ENCODE measurements around the gene DDC. TPM values are rescaled to one million over a fixed set of nuclear protein-coding genes. Genes with fewer than 3 reads are reported as not detected.

DDC gene
- total and polyA plus RNA-seq, 2 donors (not counting 1 experiment from before 2014, with no cell fraction given): not detected

- H3K9ac ChIP-seq (ENCODE audit: low read length): no peak overlapping the region
- no peaks in the 10 kb centered on the region for H4K20me1 ChIP-seq (ENCODE audit: control insufficient read depth, insufficient read depth, low read length, poor library complexity, severe bottlenecking)
- H3K27ac ChIP-seq (ENCODE audit: low read length in 2 of 2): no peak overlapping the region
- 88% methylated on average over 13 of the region's 13 CpGs for WGBS (ENCODE audit: insufficient coverage)
- DNase-seq (no peak), ATAC-seq (ENCODE audit: low read depth) (no peak)
- H3K27ac Mint-ChIP-seq: no peak overlapping the region
- no peaks in the 10 kb centered on the region for H3K4me1 ChIP-seq (ENCODE audit: control insufficient read depth in 2 of 2, insufficient read depth in 2 of 2, low read length in 2 of 2)
- no peaks in the 10 kb centered on the region for H3K9me3 Mint-ChIP-seq (ENCODE audit: insufficient read depth)
- H3K4me1 Mint-ChIP-seq: no peaks in the 10 kb centered on the region
- ChIA-PET POLR2A (no interaction called here), CTCF (no interaction called here)
- H3K9me3 ChIP-seq (ENCODE audit: control extremely low read depth in 1 of 3, control insufficient read depth in 2 of 3, insufficient read depth in 1 of 3, low read length in 2 of 3): no peaks in the 10 kb centered on the region
- intact Hi-C loops (cut with micrococcal nuclease): no loop called here
- no peaks in the 10 kb centered on the region for H3K27me3 ChIP-seq (replicated peaks in 1 of 4; ENCODE audit: control extremely low read depth in 1 of 4, control insufficient read depth in 3 of 4, insufficient read depth in 4 of 4, low read length in 3 of 4)
- H3K36me3 ChIP-seq (replicated peaks in 1 of 2; ENCODE audit: control extremely low read depth in 1 of 2, control insufficient read depth in 1 of 2, extremely low read depth in 1 of 2, insufficient read depth in 2 of 2, low read length in 1 of 2): no peaks in the 10 kb centered on the region
- no peaks in the 10 kb centered on the region for H3K79me2 ChIP-seq (ENCODE audit: control insufficient read depth, insufficient read depth, low read length)
- H3K27me3 Mint-ChIP-seq: peaks cover 8% of the 10 kb centered on the region
- no peak overlapping the region for H3K4me3 ChIP-seq (ENCODE audit: control extremely low read depth in 1 of 5, extremely low read depth in 1 of 5, insufficient read depth in 1 of 5, low read depth in 2 of 5, low read length in 4 of 5)
- H3K4me3 Mint-ChIP-seq: no peak overlapping the region
- H3K4me2 ChIP-seq (replicated peaks; ENCODE audit: low read depth, low read length, poor library complexity, severe bottlenecking): no peak overlapping the region
- no peak for TF ChIP-seq EZH2 (IDR thresholded peaks at IDR 0.05; ENCODE audit: borderline replicate concordance, insufficient read depth, low read depth, low read length, poor library complexity, severe bottlenecking)
- TF ChIP-seq CTCF (IDR thresholded peaks at IDR 0.05): no peak
- no peak overlapping the region for H2AFZ ChIP-seq (ENCODE audit: insufficient read depth, low read depth, low read length, poor library complexity, severe bottlenecking)
Observed at GRCh38 chr7:50605059-50605458, 39.9 kb upstream of the DDC start.

- no peaks in the 10 kb centered on the region for H3K4me1 Mint-ChIP-seq
- Histone ChIP-seq H3K4me3 (ENCODE audit: control extremely low read depth in 1 of 5, extremely low read depth in 1 of 5, insufficient read depth in 1 of 5, low read depth in 2 of 5, low read length in 4 of 5) (no peak overlapping the region), H3K9me3 (ENCODE audit: control extremely low read depth in 1 of 3, control insufficient read depth in 2 of 3, insufficient read depth in 1 of 3, low read length in 2 of 3) (no peaks in the 10 kb centered on the region), H3K27me3 (replicated peaks in 1 of 4; ENCODE audit: control extremely low read depth in 1 of 4, control insufficient read depth in 3 of 4, insufficient read depth in 4 of 4, low read length in 3 of 4) (no peaks in the 10 kb centered on the region), H3K9ac (ENCODE audit: low read length) (no peak overlapping the region), H2AFZ (ENCODE audit: insufficient read depth, low read depth, low read length, poor library complexity, severe bottlenecking) (no peak overlapping the region), H3K27ac (ENCODE audit: low read length in 2 of 2) (no peak overlapping the region), H3K4me1 (ENCODE audit: control insufficient read depth in 2 of 2, insufficient read depth in 2 of 2, low read length in 2 of 2) (no peaks in the 10 kb centered on the region), H3K4me2 (replicated peaks; ENCODE audit: low read depth, low read length, poor library complexity, severe bottlenecking) (no peak overlapping the region), H4K20me1 (ENCODE audit: control insufficient read depth, insufficient read depth, low read length, poor library complexity, severe bottlenecking) (no peaks in the 10 kb centered on the region), H3K36me3 (replicated peaks in 1 of 2; ENCODE audit: control extremely low read depth in 1 of 2, control insufficient read depth in 1 of 2, extremely low read depth in 1 of 2, insufficient read depth in 2 of 2, low read length in 1 of 2) (no peaks in the 10 kb centered on the region), H3K79me2 (ENCODE audit: control insufficient read depth, insufficient read depth, low read length) (no peaks in the 10 kb centered on the region)
- ATAC-seq (ENCODE audit: low read depth) (no peak), DNase-seq (no peak)
- WGBS (ENCODE audit: insufficient coverage): 82% methylated on average over 5 of the region's 7 CpGs
- H3K9me3 Mint-ChIP-seq (ENCODE audit: insufficient read depth): no peaks in the 10 kb centered on the region
- no peak for TF ChIP-seq EZH2 (IDR thresholded peaks at IDR 0.05; ENCODE audit: borderline replicate concordance, insufficient read depth, low read depth, low read length, poor library complexity, severe bottlenecking)
- TF ChIP-seq CTCF (IDR thresholded peaks at IDR 0.05): no peak
- ChIA-PET POLR2A (no interaction called here), CTCF (no interaction called here)
- intact Hi-C loops (cut with micrococcal nuclease): no loop called here
- no peak overlapping the region for H3K27ac Mint-ChIP-seq
- no peak overlapping the region for H3K4me3 Mint-ChIP-seq
- H3K27me3 Mint-ChIP-seq: peaks cover 8% of the 10 kb centered on the region
Observed at GRCh38 chr7:50603287-50603686, 38.1 kb upstream of the DDC start.
